PFSK-1 (cell line): ENCODE measurements around the gene PTDSS2.

Source experiments
- FOXP2 ChIP-seq: optimal IDR thresholded peaks from 2 replicates; pipeline ENCODE3; 2011; ENCODE audit warnings: borderline replicate concordance, control low read depth, inconsistent platforms; ENCODE audit not compliant: insufficient read depth; ENCODE audit errors: extremely low read length, extremely low read depth
- POLR2AphosphoS5 ChIP-seq: IDR thresholded peaks from 2 replicates; pipeline ENCODE4 v1.6.1; 2012; ENCODE audit warnings: low read depth, mild to moderate bottlenecking, control low read depth, low read length, moderate library complexity
- TAF1 ChIP-seq: IDR thresholded peaks from 2 replicates; pipeline ENCODE4 v1.6.1; 2012; ENCODE audit warnings: low read length, control low read depth, borderline replicate concordance; ENCODE audit not compliant: insufficient read depth

DNA sequence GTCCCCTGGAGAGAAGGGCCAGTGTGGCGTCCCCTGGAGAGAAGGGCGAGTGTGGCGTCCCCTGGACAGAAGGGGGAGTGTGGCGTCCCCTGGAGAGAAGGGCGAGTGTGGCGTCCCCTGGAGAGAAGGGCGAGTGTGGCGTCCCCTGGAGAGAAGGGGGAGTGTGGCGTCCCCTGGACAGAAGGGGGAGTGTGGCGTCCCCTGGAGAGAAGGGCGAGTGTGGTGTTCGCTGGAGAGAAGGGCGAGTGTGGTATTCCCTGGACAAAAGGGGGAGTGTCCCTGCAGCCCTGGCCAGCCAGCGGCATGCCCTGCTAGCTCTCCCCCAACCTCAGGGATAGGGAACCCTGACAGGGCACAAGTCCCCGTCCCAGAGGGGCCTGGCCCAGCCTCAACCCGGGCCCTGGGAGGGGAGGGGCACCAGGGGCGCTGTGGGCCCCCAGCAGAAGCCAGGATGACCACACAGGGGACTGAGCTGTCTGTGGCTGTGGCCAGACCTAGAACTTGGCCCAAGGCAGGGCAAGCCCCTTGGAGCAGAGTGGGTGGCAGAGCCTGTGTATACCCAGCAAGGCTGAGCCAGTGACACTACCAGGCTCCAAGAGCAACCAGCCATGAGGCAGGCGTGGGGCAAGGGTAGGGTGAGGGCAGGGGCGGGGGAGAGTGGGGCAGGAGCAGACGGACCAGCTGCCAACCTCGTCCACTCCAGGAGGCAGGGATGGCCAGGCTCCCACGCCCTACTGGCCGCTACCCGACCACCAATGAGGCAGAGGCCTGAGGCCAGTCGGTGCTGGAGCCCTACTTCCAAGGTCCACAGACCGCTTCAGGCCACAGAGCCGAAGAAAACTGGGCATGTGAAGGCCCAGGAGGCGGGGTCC, 81.1 kb downstream of the PTDSS2 start:
- no peak for TF ChIP-seq FOXP2
- TF ChIP-seq POLR2AphosphoS5 = no peak
- TF ChIP-seq TAF1 = no peak
